ENCODE data around the gene MAP7.

MAP7 gene

DNA sequence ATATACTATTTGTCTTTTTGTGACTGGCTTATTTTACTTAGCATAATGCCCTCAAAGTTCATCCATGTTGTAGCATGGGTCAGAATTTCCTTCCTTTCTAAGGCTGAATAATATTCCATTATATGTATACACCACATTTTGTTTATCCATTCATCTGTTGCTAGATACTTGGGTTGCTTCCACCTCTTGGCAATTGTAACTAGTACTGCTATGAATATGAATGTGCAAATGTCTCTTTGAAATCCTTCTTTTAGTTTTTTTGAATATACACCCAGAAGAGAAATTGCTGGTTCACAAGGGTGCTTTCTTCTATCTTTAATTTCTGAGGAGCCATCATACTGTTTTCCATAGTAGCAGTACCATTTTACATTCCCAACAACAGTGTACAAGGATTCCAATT is 21.3 kb upstream of the MAP7 start:
- DNase-seq (ENCODE audit: extremely low read depth, low read depth) = no peak
- TF ChIP-seq, protein P1, sequence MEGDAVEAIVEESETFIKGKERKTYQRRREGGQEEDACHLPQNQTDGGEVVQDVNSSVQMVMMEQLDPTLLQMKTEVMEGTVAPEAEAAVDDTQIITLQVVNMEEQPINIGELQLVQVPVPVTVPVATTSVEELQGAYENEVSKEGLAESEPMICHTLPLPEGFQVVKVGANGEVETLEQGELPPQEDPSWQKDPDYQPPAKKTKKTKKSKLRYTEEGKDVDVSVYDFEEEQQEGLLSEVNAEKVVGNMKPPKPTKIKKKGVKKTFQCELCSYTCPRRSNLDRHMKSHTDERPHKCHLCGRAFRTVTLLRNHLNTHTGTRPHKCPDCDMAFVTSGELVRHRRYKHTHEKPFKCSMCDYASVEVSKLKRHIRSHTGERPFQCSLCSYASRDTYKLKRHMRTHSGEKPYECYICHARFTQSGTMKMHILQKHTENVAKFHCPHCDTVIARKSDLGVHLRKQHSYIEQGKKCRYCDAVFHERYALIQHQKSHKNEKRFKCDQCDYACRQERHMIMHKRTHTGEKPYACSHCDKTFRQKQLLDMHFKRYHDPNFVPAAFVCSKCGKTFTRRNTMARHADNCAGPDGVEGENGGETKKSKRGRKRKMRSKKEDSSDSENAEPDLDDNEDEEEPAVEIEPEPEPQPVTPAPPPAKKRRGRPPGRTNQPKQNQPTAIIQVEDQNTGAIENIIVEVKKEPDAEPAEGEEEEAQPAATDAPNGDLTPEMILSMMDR (IDR thresholded peaks at IDR 0.05; ENCODE audit: low read depth, low read length) = no peak

DNA sequence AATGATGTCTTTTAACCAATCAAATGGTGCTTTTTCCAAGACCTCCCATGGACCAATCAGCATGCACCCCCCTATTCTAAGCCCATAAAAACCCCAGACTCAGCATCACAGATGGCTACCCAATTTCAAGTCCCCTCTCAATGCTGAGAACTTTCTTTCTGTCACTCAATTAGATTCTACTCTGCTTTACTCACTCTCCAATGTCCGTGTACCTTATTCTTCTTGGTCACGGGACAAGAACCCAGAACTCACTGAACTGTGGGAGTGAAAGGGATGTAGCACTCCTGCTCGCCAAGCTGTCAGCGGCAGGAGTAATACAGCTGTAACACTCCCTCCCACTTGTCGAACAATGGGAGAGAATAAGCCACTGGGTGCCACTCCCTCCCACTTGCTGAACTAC is 20.8 kb upstream of the MAP7 start:
- DNase-seq (ENCODE audit: extremely low read depth, low read depth) = no peak
- TF ChIP-seq, protein P1 (IDR thresholded peaks at IDR 0.05; ENCODE audit: low read depth, low read length) = no peak

DNA sequence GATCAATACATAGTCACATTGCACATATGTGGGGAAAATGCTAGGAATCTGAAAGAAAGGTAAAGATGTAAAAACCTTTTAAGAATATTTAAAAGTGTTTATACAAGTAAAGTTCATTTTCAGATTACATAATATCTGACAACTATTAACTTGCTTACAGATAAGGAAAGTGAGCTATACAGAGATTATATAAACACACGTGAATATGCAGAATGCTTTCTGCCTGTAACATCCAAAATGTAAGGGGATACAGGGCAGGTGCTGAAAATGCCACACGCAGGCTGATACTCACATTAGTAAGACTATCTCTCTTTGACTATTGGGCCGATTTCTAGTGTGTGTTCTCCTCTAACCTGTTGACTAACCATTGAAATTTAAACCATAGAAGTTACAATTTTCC is 17.9 kb upstream of the MAP7 start:
- TF ChIP-seq, protein P1 (IDR thresholded peaks at IDR 0.05; ENCODE audit: low read depth, low read length) = no peak
- DNase-seq (ENCODE audit: extremely low read depth, low read depth) = no peak

DNA sequence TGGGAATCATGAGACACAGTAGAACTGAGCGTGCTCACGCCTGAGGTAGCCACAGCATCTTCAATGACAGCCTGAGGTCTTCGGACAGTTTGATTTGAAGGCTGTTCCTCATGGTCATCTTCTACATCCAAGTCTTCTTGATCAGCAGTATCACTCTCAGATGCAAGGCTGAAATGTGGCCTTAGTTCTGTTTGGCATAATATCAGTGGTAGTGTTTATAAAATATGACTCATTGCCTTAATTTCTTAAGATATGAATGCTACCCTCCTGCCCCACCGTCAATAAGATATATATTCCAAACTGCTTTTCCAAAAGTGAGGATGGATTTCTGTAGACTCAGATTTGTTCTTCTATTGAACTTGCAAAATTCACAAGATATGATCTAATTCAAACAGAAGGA is 17.5 kb upstream of the MAP7 start:
- TF ChIP-seq, protein P1 (IDR thresholded peaks at IDR 0.05; ENCODE audit: low read depth, low read length) = no peak
- DNase-seq (ENCODE audit: extremely low read depth, low read depth) = no peak

DNA sequence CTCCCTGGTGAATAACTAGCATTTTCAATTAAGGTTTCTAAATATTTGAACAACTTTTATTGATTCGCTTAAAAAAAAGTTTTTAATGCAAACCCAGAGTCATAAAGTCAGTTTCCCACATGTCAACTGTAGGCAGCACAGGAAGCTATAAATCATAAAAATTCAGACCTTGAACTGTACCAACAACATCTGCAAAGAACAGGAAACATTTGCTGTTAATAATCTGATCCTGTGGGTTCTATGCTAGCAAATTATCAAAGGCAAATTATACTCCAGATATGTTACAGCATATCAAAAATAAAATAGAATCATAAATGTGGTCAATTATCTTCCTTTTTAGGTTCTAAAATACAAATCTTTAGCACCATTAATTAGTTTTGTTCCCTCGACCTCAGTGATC is 16.6 kb upstream of the MAP7 start:
- DNase-seq (ENCODE audit: extremely low read depth, low read depth) = no peak

DNA sequence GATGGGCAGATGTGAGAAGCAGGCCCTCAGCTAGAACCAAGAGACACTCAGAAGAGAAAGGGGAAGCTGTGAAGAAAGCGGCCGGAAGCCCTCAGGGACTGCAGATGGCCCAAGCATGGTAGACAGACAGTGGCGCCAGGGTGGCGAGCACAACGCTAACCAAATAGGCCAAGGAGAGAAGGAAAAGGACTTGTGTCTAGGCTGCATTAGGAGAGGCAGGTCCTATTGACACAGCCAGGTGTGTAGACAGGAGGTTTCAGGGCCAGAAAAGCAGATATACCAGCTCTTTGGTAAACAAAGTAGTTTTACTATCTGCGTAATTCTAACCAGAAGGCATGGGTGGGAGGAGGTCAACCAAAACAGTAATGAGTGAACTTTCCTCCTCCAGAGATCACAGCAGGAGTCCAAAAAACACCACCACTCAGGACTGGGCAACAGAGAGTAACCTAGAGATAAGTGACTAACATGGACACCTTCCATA is 15.8 kb upstream of the MAP7 start:
- TF ChIP-seq, protein P1 (IDR thresholded peaks at IDR 0.05; ENCODE audit: low read depth, low read length) = no peak
- DNase-seq (ENCODE audit: extremely low read depth, low read depth) = no peak

More for the DNA sequence above, 16.6 kb upstream of the MAP7 start:
- TF ChIP-seq, protein P1 (IDR thresholded peaks at IDR 0.05; ENCODE audit: low read depth, low read length) = no peak

DNA sequence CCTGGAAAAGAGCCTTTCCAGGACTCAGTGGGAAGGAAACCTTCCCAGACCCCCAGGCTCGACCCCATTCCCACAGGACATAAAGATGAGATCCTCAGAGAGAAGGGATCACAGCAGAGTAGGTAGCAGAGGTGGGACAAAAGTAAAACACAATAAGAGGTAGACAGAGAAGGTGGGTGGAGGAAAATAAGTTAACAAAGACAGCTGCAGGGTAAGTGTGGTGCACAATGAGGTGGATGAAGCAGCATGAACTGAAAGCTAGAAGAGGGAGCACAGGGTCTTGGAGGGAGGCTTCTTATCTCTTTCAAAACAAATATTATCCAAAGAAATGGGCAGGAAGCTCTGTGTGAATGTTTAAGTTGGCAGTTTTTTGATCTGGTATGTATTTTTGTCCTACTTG is 14.0 kb upstream of the MAP7 start:
- DNase-seq (ENCODE audit: extremely low read depth, low read depth) = no peak
- TF ChIP-seq, protein P1 (IDR thresholded peaks at IDR 0.05; ENCODE audit: low read depth, low read length) = no peak
